CD4-positive, alpha-beta T cell (primary cell): ENCODE results near the gene COL18A1. TPM values are rescaled to one million over a fixed set of nuclear protein-coding genes. Genes with fewer than 3 reads are reported as not detected.

Source experiments
- ATAC-seq: fragments of 200-7000 bp; cut with Tn5 transposase; one replicate; pipeline ENCODE4 v1.10.0; 2022; ENCODE audit warnings: mild to moderate bottlenecking; ENCODE audit not compliant: poor library complexity
- CTCF ChIA-PET: fragments of 350-600 bp; sonication (Branson Sonifier 250); formaldehyde crosslinking; loops from one replicate; lab custom pipeline; 2021; ENCODE audit warnings: antibody characterized with exemption, inconsistent platforms; lab: Charles Lee
- POLR2A ChIA-PET: fragments of 350-600 bp; sonication (Branson Sonifier 250); formaldehyde crosslinking; loops from one replicate; lab custom pipeline; 2021; ENCODE audit warnings: antibody characterized with exemption, inconsistent platforms; lab: Charles Lee
- DNase-seq, 14 experiments: peaks; one replicate each; pipeline ENCODE4 v3.0.0-alpha.2; 2013 to 2020; ENCODE audit warnings: mixed read lengths in 2 of 14
- H3K27ac ChIP-seq, 2 donors: one replicate each; pipeline versions ENCODE4 v1.5.1 to v1.7.0; 2013; ENCODE audit warnings: low read length in 2 of 2, low read depth in 1 of 2, mild to moderate bottlenecking in 1 of 2
- H3K27me3 ChIP-seq, 2 experiments: 1 replicate in 1 of 2; 2 replicates in 1 of 2; pipeline versions ENCODE4 v1.6.1 to v1.7.0; 2013; ENCODE audit warnings: low read length in 2 of 2, control low read depth in 1 of 2, mild to moderate bottlenecking in 1 of 2, moderate library complexity in 1 of 2; ENCODE audit not compliant: insufficient read depth in 2 of 2, control insufficient read depth in 1 of 2
- H3K36me3 ChIP-seq: one replicate; pipeline ENCODE4 v1.6.1; 2013; ENCODE audit warnings: low read length, control low read depth; ENCODE audit not compliant: insufficient read depth
- H3K4me1 ChIP-seq: one replicate; pipeline ENCODE4 v1.6.1; 2013; ENCODE audit warnings: low read length, control low read depth; ENCODE audit not compliant: insufficient read depth
- H3K4me3 ChIP-seq: one replicate; pipeline ENCODE4 v1.5.1; 2013; ENCODE audit warnings: mild to moderate bottlenecking, low read length, moderate library complexity
- H3K9me3 ChIP-seq, 2 experiments: 1 replicate in 1 of 2; 2 replicates in 1 of 2; pipeline versions ENCODE4 v1.6.1 to v1.7.0; 2013; ENCODE audit warnings: low read length in 2 of 2, mild to moderate bottlenecking in 2 of 2, control low read depth in 1 of 2, moderate library complexity in 1 of 2; ENCODE audit not compliant: control insufficient read depth in 1 of 2, insufficient read depth in 1 of 2
- H3K27ac Mint-ChIP-seq: one replicate; pipeline ENCODE4 v1.8.0; 2020; ENCODE audit warnings: mixed read lengths
- H3K27me3 Mint-ChIP-seq: one replicate; pipeline ENCODE4 v1.8.0; 2021; ENCODE audit warnings: mixed read lengths
- H3K36me3 Mint-ChIP-seq: one replicate; pipeline ENCODE4 v1.8.0; 2021; ENCODE audit warnings: low read depth, mixed read lengths
- H3K4me1 Mint-ChIP-seq: one replicate; pipeline ENCODE4 v1.8.0; 2021; ENCODE audit warnings: low read depth, mixed read lengths
- H3K4me3 Mint-ChIP-seq: one replicate; pipeline ENCODE4 v1.8.0; 2020; ENCODE audit warnings: mild to moderate bottlenecking, mixed read lengths
- H3K9me3 Mint-ChIP-seq: one replicate; pipeline ENCODE4 v1.8.0; 2020; ENCODE audit warnings: mixed read lengths
- intact Hi-C, 2 experiments: fragments of 100-400 bp; cut with DNase I in 1 of 2; cut with micrococcal nuclease in 1 of 2; formaldehyde crosslinking; loops; one replicate each; pipeline versions ENCODE4 v1.15.1 to v1.9.0; 2023 to 2025; cut with DNase I, micrococcal nuclease
- total RNA-seq, 174 experiments: library from RNA in 2 of 174; stranded (reverse) in 2 of 174; gene quantifications; one replicate each; pipeline ENCODE4 v1.2.3 and lab custom pipeline; 2021 to 2026
- TF ChIP-seq, protein P1 (sequence below): fragments of 200-600 bp; IDR thresholded peaks from one replicate; pipeline ENCODE4 v1.8.0; 2022; ENCODE audit warnings: antibody characterized with exemption, mild to moderate bottlenecking

The COL18A1 gene
- total RNA-seq, 2 experiments from 2014 or later, result 15.2 to 16.0 TPM

DNA sequence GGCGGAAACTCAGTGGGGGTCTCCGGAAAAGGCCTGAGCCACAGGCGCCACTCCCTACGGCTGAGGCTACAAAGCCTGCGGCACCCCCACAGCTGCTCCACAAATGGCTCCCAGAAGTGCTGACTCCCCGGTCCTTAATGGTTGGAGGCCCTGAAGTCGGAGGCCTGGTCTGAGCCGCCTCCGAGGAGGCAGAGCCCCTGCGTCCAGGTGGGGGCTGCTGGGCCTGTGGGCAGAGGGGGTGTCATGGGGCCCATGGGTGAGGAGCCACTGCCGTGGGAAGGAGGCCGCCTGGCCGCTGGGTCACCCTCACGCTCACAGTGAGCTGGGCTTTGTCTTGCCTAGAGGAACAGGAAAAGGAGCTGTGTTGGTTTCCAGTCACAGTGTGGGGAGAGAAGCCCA, 12.4 kb upstream of the COL18A1 start:
- no peak for DNase-seq
- Mint-ChIP-seq H3K4me3 (no peak overlapping the region), H3K4me1 (no peaks in the 10 kb centered on the region), H3K27ac (no peak overlapping the region), H3K27me3 (peaks cover 20% of the 10 kb centered on the region), H3K36me3 (no peaks in the 10 kb centered on the region), H3K9me3 (no peaks in the 10 kb centered on the region)
- intact Hi-C loops, result no loop called here
- H3K27me3 ChIP-seq, result peaks cover 0 to 4% of the 10 kb centered on the region in 2 experiments
- no peaks in the 10 kb centered on the region for H3K4me1 ChIP-seq
- no peak overlapping the region for H3K27ac ChIP-seq
- no peak for ATAC-seq
- H3K36me3 ChIP-seq, result no peaks in the 10 kb centered on the region
- no peak overlapping the region for H3K4me3 ChIP-seq
- CTCF ChIA-PET, result no interaction called here
- POLR2A ChIA-PET, result no interaction called here
- TF ChIP-seq, protein P1, sequence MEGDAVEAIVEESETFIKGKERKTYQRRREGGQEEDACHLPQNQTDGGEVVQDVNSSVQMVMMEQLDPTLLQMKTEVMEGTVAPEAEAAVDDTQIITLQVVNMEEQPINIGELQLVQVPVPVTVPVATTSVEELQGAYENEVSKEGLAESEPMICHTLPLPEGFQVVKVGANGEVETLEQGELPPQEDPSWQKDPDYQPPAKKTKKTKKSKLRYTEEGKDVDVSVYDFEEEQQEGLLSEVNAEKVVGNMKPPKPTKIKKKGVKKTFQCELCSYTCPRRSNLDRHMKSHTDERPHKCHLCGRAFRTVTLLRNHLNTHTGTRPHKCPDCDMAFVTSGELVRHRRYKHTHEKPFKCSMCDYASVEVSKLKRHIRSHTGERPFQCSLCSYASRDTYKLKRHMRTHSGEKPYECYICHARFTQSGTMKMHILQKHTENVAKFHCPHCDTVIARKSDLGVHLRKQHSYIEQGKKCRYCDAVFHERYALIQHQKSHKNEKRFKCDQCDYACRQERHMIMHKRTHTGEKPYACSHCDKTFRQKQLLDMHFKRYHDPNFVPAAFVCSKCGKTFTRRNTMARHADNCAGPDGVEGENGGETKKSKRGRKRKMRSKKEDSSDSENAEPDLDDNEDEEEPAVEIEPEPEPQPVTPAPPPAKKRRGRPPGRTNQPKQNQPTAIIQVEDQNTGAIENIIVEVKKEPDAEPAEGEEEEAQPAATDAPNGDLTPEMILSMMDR, result no peak
- H3K9me3 ChIP-seq, result no peaks in the 10 kb centered on the region

- Histone ChIP-seq H3K27ac (no peak overlapping the region), H3K36me3 (no peaks in the 10 kb centered on the region), H3K9me3 (no peaks in the 10 kb centered on the region), H3K27me3 (peaks cover 0 to 4% of the 10 kb centered on the region in 2 experiments), H3K4me3 (no peak overlapping the region), H3K4me1 (no peaks in the 10 kb centered on the region)
- DNase-seq (no peak), ATAC-seq (no peak)
- ChIA-PET POLR2A (no interaction called here), CTCF (no interaction called here)
- H3K36me3 Mint-ChIP-seq, result no peaks in the 10 kb centered on the region
- TF ChIP-seq, protein P1, result no peak
- no peak overlapping the region for H3K4me3 Mint-ChIP-seq
- intact Hi-C loops, result no loop called here
- peaks cover 17% of the 10 kb centered on the region for H3K27me3 Mint-ChIP-seq
- no peak overlapping the region for H3K27ac Mint-ChIP-seq
- no peaks in the 10 kb centered on the region for H3K4me1 Mint-ChIP-seq
- no peaks in the 10 kb centered on the region for H3K9me3 Mint-ChIP-seq
These were observed 11.9 kb upstream of the COL18A1 start for GRCh38 chr21:45393021-45393420.

DNA sequence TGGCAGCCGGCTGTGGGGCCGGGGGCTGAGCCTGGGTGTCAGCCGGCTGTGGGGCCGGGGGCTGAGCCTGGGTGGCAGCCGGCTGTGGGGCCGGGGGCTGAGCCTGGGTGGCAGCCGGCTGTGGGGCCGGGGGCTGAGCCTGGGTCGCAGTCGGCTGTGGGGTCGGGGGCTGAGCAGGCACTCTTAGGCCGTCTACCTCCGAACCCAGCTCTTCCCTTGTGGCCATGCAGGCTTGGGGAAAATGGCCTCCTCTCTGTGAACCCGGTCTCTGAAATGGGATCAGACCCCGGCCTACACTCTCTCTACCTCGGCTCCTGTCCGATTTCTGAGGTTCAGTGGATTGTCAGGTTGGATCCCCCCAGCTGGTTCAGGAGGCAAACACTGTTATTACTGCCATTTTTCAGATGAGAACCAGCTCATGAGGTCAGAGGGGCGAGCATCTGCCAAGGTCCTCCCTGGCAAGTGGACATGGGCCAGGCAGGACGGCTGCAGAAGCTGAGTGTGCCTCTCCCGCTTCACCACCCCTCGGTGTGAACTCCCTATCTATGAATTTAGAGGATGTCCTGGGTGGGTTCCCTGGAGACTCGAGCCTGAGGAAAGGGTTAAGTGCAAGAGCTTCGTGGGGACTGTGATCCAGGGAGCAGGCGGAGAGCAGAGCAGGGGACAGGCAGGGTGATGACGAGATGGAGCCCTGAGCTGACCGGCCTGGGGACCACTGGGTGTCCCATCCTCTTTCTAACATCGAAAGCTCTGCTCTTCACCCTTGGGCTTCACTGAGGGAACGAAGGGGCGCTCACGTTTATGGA, 10.9 kb upstream of the COL18A1 start:
- TF ChIP-seq, protein P1, result no peak
- no peaks in the 10 kb centered on the region for H3K4me1 Mint-ChIP-seq
- H3K27ac Mint-ChIP-seq, result no peak overlapping the region
- no peaks in the 10 kb centered on the region for H3K36me3 ChIP-seq
- no peak for ATAC-seq
- H3K4me3 ChIP-seq, result no peak overlapping the region
- peaks cover 20% of the 10 kb centered on the region for H3K27me3 Mint-ChIP-seq
- peaks cover 0 to 4% of the 10 kb centered on the region in 2 experiments for H3K27me3 ChIP-seq
- no peak overlapping the region for H3K27ac ChIP-seq
- no peaks in the 10 kb centered on the region for H3K36me3 Mint-ChIP-seq
- H3K9me3 Mint-ChIP-seq, result no peaks in the 10 kb centered on the region
- no peak for DNase-seq
- intact Hi-C loops, result no loop called here
- H3K9me3 ChIP-seq, result no peaks in the 10 kb centered on the region
- CTCF ChIA-PET, result no interaction called here
- H3K4me1 ChIP-seq, result no peaks in the 10 kb centered on the region
- no peak overlapping the region for H3K4me3 Mint-ChIP-seq
- POLR2A ChIA-PET, result no interaction called here
